Islet precursor cell (in vitro differentiated cells): ENCODE data around the gene XPO5.
"Not testable (repeated sequence)": the region's sequence is repeated elsewhere in the genome, so short reads cannot be mapped to it uniquely, and the experiment has no call there.

ENCODE experiments used
- DNase-seq: peaks from one replicate; pipeline ENCODE4 v3.0.0-alpha.2; 2018

Gene XPO5

GRCh38 chr6:43575772-43576551, at the start of gene XPO5, which contains the start of gene POLH:
Gene XPO5 (minus strand): TSS chr6:43576038. CDS start chr6:43575864, 174 bp downstream.
Gene POLH (plus strand): TSS chr6:43576185. CDS start chr6:43582320, 6,135 bp downstream.
- DNase-seq, result peak; percentile 96

GRCh38 chr6:43625393-43625992, 49.7 kb upstream of the XPO5 start:
- no peak for DNase-seq

- DNase-seq, result no peak
Measured at GRCh38 chr6:43624786-43625288, 49.0 kb upstream of the XPO5 start.

- no peak for DNase-seq
Measured at GRCh38 chr6:43623880-43624785, 48.3 kb upstream of the XPO5 start.

- no peak for DNase-seq
Measured at GRCh38 chr6:43622541-43622940, 46.7 kb upstream of the XPO5 start.

- no peak for DNase-seq
Measured at GRCh38 chr6:43621836-43622180, 46.0 kb upstream of the XPO5 start.

- no peak for DNase-seq
Measured at GRCh38 chr6:43621078-43621835, 45.4 kb upstream of the XPO5 start.

- no peak for DNase-seq
Measured at GRCh38 chr6:43616725-43617472, 41.1 kb upstream of the XPO5 start.

- no peak for DNase-seq
Measured at GRCh38 chr6:43614396-43614730, 38.5 kb upstream of the XPO5 start.

GRCh38 chr6:43613721-43614395, 38.0 kb upstream of the XPO5 start:
- DNase-seq, result no peak

- DNase-seq, result no peak
Measured at GRCh38 chr6:43610431-43610830, 34.6 kb upstream of the XPO5 start.

GRCh38 chr6:43609402-43609801, 33.6 kb upstream of the XPO5 start:
- no peak for DNase-seq

- no peak for DNase-seq
Measured at GRCh38 chr6:43608807-43609206, 33.0 kb upstream of the XPO5 start.

- peak; percentile 80 for DNase-seq
Measured at GRCh38 chr6:43608310-43608763, 32.5 kb upstream of the XPO5 start.

- no peak for DNase-seq
Measured at GRCh38 chr6:43606019-43606418, 30.2 kb upstream of the XPO5 start.

- DNase-seq, result no peak
Measured at GRCh38 chr6:43604174-43604573, 28.3 kb upstream of the XPO5 start.

- DNase-seq, result no peak
Measured at GRCh38 chr6:43600595-43600994, 24.8 kb upstream of the XPO5 start.

- no peak for DNase-seq
Measured at GRCh38 chr6:43593938-43594337, 18.1 kb upstream of the XPO5 start.

- not testable (repeated sequence) for DNase-seq
Measured at GRCh38 chr6:43589564-43589963, 13.7 kb upstream of the XPO5 start.

GRCh38 chr6:43588194-43588593, 12.4 kb upstream of the XPO5 start:
- DNase-seq, result no peak

GRCh38 chr6:43584892-43585570, 9.2 kb upstream of the XPO5 start:
- no peak for DNase-seq
